ENCODE measurements around the gene RAB18.

- TF ChIP-seq EZH2phosphoT487 (IDR thresholded peaks at IDR 0.05; ENCODE audit: low read depth) = no peak
- TF ChIP-seq, protein P1, sequence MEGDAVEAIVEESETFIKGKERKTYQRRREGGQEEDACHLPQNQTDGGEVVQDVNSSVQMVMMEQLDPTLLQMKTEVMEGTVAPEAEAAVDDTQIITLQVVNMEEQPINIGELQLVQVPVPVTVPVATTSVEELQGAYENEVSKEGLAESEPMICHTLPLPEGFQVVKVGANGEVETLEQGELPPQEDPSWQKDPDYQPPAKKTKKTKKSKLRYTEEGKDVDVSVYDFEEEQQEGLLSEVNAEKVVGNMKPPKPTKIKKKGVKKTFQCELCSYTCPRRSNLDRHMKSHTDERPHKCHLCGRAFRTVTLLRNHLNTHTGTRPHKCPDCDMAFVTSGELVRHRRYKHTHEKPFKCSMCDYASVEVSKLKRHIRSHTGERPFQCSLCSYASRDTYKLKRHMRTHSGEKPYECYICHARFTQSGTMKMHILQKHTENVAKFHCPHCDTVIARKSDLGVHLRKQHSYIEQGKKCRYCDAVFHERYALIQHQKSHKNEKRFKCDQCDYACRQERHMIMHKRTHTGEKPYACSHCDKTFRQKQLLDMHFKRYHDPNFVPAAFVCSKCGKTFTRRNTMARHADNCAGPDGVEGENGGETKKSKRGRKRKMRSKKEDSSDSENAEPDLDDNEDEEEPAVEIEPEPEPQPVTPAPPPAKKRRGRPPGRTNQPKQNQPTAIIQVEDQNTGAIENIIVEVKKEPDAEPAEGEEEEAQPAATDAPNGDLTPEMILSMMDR (IDR thresholded peaks at IDR 0.05; ENCODE audit: low read depth, low read length) = no peak
Measured at GRCh38 chr10:27564880-27565279, 60.8 kb downstream of the RAB18 start.

Measured in OCI-LY3 (cell line).